Right lobe of liver (tissue), 6 donors: Measurements from ENCODE around the gene PIAS4. TPM values are rescaled to one million over a fixed set of nuclear protein-coding genes. Genes with fewer than 3 reads are reported as not detected.
A peak's percentile ranks its signal among the peaks of the same experiment; 100 is the strongest.

Experiments used
- ATAC-seq, 4 donors: fragments of 200-7000 bp; cut with Tn5 transposase; one replicate each; pipeline ENCODE4 v1.9.1; 2020; ENCODE audit warnings: mild to moderate bottlenecking in 4 of 4, moderate library complexity in 4 of 4
- DNase-seq, 3 donors: peaks; one replicate each; pipeline ENCODE4 v3.0.0-alpha.2; 2020
- H3K27ac ChIP-seq, 3 donors: fragments of 200-600 bp; one replicate each; pipeline ENCODE4 v1.8.0; 2022
- H3K27me3 ChIP-seq, 2 donors: fragments of 200-600 bp; one replicate each; pipeline ENCODE4 v1.8.0; 2022
- H3K36me3 ChIP-seq, 4 donors: fragments of 200-600 bp; sonication (generic) in 1 of 4; one replicate each; pipeline versions ENCODE4 v1.5.1 to v1.8.0; 2017 to 2022; ENCODE audit warnings: control low read depth in 1 of 4
- H3K4me1 ChIP-seq, 4 donors: fragments of 200-600 bp; sonication (generic) in 1 of 4; one replicate each; pipeline versions ENCODE4 v1.5.1 to v1.8.0; 2017 to 2022; ENCODE audit warnings: control low read depth in 1 of 4
- H3K4me3 ChIP-seq, 3 donors: fragments of 200-600 bp; one replicate each; pipeline ENCODE4 v1.8.0; 2022
- H3K9me3 ChIP-seq, 4 donors: fragments of 200-600 bp; sonication (generic) in 1 of 4; one replicate each; pipeline versions ENCODE4 v1.5.1 to v1.8.0; 2017 to 2022; ENCODE audit warnings: control low read depth in 1 of 4
- POLR2A ChIP-seq: fragments of 450-650 bp; IDR thresholded peaks from one replicate; pipeline ENCODE4 v1.6.1; 2017; ENCODE audit warnings: antibody characterized with exemption, mild to moderate bottlenecking
- WGBS: methylation state at CpG from one replicate; pipeline ENCODE4 v1.1.6; 2018; ENCODE audit warnings: low coverage, low lambda C conversion rate; ENCODE audit not compliant: insufficient coverage; ENCODE audit errors: missing lambda C conversion rate; 5-methylcytosine and 5-hydroxymethylcytosine counted together
- intact Hi-C, 2 donors: fragments of 100-400 bp; cut with DNase I; formaldehyde crosslinking; loops; one replicate each; pipeline versions ENCODE4 v1.11.2 to v1.14.1; 2022
- long read RNA-seq: library from polyadenylated mRNA; unstranded; transcript quantifications from one replicate; pipeline ENCODE4 v2.0.0, GENCODE V29; 2019
- total RNA-seq, 6 experiments: library from RNA; depleted of rRNA in 2 of 6; stranded (reverse); fragments of >200 nt in 2 of 6; fragmentation: NEBNext Ultra II Directional in 3 of 6; extraction: Animal tissue kit (Norgen Biotek cat#: 25700) in 3 of 6; gene quantifications; one replicate each; pipeline versions ENCODE4 v1.1.0 to v1.2.4, GENCODE V29; 2016 to 2023
- TF ChIP-seq, protein P1 (sequence below), 4 donors: fragments of 200-600 bp in 3 of 4; fragments of 450-650 bp in 1 of 4; IDR thresholded peaks; one replicate each; pipeline versions ENCODE4 v1.5.1 to v1.8.0; 2016 to 2022; ENCODE audit warnings: antibody characterized with exemption in 4 of 4, mild to moderate bottlenecking in 2 of 4
- donor health status: DM: no; HTN: yes; CAD: no.
- donor health status: DM: no; HTN: no; CAD: no.
- donor health status: DM: no; HTN: no; CAD: no.
- donor health status: DM: no; HTN: yes; CAD: no.
- donor health status: DM: no; HTN: yes; CAD: no.

PIAS4 gene, protein sequence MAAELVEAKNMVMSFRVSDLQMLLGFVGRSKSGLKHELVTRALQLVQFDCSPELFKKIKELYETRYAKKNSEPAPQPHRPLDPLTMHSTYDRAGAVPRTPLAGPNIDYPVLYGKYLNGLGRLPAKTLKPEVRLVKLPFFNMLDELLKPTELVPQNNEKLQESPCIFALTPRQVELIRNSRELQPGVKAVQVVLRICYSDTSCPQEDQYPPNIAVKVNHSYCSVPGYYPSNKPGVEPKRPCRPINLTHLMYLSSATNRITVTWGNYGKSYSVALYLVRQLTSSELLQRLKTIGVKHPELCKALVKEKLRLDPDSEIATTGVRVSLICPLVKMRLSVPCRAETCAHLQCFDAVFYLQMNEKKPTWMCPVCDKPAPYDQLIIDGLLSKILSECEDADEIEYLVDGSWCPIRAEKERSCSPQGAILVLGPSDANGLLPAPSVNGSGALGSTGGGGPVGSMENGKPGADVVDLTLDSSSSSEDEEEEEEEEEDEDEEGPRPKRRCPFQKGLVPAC
- 10 to 100 TPM in 5 of 6 experiments, 1 to 10 TPM in 1; 9.9 to 20.0 (median 14.9) TPM for total RNA-seq
- long read RNA-seq, partial matches to known transcripts = 3 of 6 reads
- long read RNA-seq, other reads (novel, unspliced or antisense) = 0 of 6 reads

DNA sequence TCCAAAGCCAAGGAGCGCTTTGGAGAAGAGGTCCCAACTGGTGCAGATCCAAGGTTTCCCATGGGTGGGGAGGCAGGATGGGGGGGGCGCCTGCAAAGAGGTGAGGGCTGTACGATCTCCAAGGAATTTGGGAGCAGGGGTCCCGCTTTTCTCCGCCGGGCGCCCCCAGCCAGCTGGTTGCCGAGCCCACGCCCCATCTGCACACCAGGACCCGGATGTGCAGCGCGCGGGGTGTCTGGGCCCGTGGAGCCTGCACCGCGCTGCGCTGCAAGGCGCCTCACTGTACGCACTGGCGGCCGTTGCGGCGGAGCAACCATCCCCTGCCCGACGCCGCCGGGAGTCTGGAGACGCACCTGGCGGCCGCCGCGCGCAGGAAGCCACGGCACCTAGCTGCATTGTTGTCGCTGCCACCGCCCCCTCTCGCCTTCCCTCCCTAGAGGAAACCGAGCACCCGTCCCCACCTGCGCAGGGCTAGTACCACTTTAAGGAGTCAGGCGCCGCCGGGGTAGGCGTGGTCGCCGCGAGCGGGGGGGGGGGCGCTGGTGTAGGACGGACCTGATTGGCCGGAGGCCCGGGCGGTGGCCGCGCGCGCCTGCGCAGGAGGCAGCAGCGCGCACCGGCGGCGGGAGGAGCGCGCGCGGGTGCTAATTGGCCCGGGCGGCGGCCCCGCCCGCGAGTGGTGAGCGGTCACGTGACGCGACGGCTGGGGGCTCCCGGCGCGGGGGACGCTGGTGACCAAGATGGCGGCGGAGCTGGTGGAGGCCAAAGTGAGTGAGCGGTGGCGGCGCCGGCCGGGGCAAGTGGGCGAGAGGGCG is at the start of gene PIAS4:
Gene PIAS4, plus strand, starts transcription at position 716 of the 815 bp plus-strand sequence. Its CDS starts 25 bp downstream, at position 741.
- peak within 1 kb of the TSS; percentile 49 to 91 (median 88) for H3K27ac ChIP-seq
- no peaks in the 10 kb centered on the region for H3K27me3 ChIP-seq
- peak within 1 kb of the TSS; percentile 67 to 98 (median 83) for H3K4me3 ChIP-seq
- WGBS = 0% methylated on average over 1 of the region's 91 CpGs
- H3K9me3 ChIP-seq = no peaks in the 10 kb centered on the region
- H3K36me3 ChIP-seq = no peaks in the 10 kb centered on the region
- ATAC-seq = peak; percentile 84 to 92 (median 90)
- TF ChIP-seq, protein P1, sequence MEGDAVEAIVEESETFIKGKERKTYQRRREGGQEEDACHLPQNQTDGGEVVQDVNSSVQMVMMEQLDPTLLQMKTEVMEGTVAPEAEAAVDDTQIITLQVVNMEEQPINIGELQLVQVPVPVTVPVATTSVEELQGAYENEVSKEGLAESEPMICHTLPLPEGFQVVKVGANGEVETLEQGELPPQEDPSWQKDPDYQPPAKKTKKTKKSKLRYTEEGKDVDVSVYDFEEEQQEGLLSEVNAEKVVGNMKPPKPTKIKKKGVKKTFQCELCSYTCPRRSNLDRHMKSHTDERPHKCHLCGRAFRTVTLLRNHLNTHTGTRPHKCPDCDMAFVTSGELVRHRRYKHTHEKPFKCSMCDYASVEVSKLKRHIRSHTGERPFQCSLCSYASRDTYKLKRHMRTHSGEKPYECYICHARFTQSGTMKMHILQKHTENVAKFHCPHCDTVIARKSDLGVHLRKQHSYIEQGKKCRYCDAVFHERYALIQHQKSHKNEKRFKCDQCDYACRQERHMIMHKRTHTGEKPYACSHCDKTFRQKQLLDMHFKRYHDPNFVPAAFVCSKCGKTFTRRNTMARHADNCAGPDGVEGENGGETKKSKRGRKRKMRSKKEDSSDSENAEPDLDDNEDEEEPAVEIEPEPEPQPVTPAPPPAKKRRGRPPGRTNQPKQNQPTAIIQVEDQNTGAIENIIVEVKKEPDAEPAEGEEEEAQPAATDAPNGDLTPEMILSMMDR (IDR thresholded peaks at IDR 0.05) = no peak
- TF ChIP-seq POLR2A = peak; percentile 72
- peak; percentile 96 for DNase-seq
- peaks cover 0 to 34% (median 4%) of the 10 kb centered on the region in 4 donors for H3K4me1 ChIP-seq
- intact Hi-C loops = loop anchor here (10.0 kb wide), 2 partner anchors 58 to 198 kb away; partner anchors contain the start of gene ZBTB7A (in 1 of the 2)

DNA sequence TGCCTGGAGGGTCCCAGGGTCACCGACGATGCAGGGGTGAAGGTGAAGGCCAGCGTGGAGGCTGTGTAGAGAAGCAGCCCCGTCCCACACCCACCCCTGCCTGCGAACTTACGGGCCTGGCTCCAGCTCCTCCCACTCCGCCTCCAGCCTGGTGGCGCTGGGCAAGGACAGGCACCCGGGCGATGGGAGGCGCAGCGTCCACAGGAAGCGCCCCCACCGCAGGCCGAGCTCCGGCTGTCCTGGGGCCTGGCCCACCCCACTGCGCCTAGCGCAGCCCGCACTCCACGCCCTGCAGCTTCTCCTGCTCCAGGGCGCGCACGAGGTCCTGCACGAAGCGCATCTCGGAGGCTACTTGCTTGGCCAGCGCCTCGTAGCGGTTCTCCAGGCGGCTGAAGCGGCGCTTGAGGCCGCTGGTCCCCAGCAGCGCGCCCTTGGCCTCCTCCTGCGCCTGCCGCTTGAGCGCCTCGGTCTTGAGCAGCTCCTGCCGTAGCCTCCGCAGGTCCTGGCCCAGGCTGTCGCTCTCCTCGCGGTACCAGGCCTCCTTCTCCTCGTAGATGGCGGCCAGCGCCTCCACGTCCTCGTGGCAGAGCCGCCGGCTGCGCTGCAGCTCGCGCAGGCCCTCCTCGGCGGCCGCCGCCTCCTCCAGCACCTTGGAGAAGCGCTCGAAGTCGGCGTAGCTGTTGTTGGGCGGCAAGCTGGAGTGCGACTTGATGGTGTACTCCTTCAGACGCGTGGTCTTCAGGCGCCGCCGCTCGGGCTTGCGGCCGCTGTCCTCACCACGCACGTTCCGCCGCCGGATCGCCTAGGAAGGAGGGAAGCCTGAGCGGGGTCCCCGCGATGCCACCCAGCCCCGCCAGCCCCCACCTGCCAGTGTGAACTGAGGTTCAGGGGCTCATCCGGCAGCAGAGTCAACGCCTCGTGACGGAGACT is 48.4 kb upstream of the PIAS4 start:
- Histone ChIP-seq H3K9me3 (no peaks in the 10 kb centered on the region), H3K27me3 (no peaks in the 10 kb centered on the region), H3K4me1 (no peaks in the 10 kb centered on the region), H3K4me3 (no peak overlapping the region), H3K27ac (no peak overlapping the region), H3K36me3 (peaks cover 9 to 62% (median 25%) of the 10 kb centered on the region in 4 donors)
- DNase-seq (no peak), ATAC-seq (peak in 2 of 4 donors; percentile 10 to 20)
- WGBS = 100% methylated on average over 2 of the region's 86 CpGs
- intact Hi-C loops = no loop called here
- no peak for TF ChIP-seq POLR2A
- TF ChIP-seq, protein P1 (IDR thresholded peaks at IDR 0.05) = no peak

- no peak overlapping the region for H3K27ac ChIP-seq
- peaks cover 9 to 65% (median 25%) of the 10 kb centered on the region in 4 donors for H3K36me3 ChIP-seq
- 100% methylated on average over 2 of the region's 15 CpGs for WGBS
- H3K4me3 ChIP-seq = no peak overlapping the region
- no peaks in the 10 kb centered on the region for H3K4me1 ChIP-seq
- ATAC-seq (no peak), DNase-seq (no peak)
- intact Hi-C loops = no loop called here
- no peaks in the 10 kb centered on the region for H3K9me3 ChIP-seq
- no peaks in the 10 kb centered on the region for H3K27me3 ChIP-seq
- no peak for TF ChIP-seq POLR2A
- TF ChIP-seq, protein P1 (IDR thresholded peaks at IDR 0.05) = no peak
Observed at GRCh38 chr19:3959766-3960131, 47.8 kb upstream of the PIAS4 start.

DNA sequence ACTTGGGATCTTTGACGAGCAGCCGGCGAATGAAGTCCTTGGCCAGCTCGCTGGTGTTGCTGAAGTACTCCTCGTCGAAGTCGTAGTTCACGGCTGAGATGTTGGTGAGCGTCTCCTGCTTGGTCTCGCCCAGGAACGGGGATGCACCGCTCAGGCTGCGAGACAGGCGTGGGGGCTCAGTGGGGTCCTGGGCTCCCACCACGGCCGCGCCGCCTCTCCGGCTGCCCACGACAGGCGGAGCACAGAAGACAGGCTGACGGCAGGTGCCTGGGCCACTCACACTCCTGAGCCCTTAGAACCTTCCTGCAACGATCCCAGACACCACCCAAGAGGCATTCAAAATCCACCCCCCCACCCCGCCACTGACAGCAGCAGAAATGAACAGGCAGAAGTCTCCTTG is 46.5 kb upstream of the PIAS4 start:
- no peak overlapping the region for H3K27ac ChIP-seq
- no peak overlapping the region for H3K4me3 ChIP-seq
- H3K9me3 ChIP-seq = no peaks in the 10 kb centered on the region
- DNase-seq (no peak), ATAC-seq (no peak)
- H3K27me3 ChIP-seq = no peaks in the 10 kb centered on the region
- H3K36me3 ChIP-seq = peaks cover 9 to 68% (median 25%) of the 10 kb centered on the region in 4 donors
- H3K4me1 ChIP-seq = no peaks in the 10 kb centered on the region
- intact Hi-C loops = no loop called here
- no CpG with 5 or more reads among the region's 24 CpGs for WGBS
- TF ChIP-seq, protein P1 (IDR thresholded peaks at IDR 0.05) = no peak
- TF ChIP-seq POLR2A = no peak
